Fibroblast of mammary gland (primary cell): ENCODE results near the gene PTPRE.

ENCODE experiments used
- DNase-seq: peaks from one replicate; pipeline ENCODE4 v3.0.0-alpha.2; 2010; ENCODE audit warnings: low read depth
- H3K4me3 ChIP-seq: 2 replicates; pipeline ENCODE4 v1.5.1; 2011; ENCODE audit warnings: low read depth, mild to moderate bottlenecking, low read length, moderate library complexity; ENCODE audit not compliant: control insufficient read depth
- CTCF ChIP-seq: conservative IDR thresholded peaks from 2 replicates; pipeline ENCODE4 v1.5.1; 2011; ENCODE audit warnings: low read depth, low read length, inconsistent platforms; ENCODE audit not compliant: control insufficient read depth, insufficient read depth

Gene PTPRE

GRCh38 chr10:128072941-128073645 is 166.2 kb downstream of the PTPRE start:
- no peak for TF ChIP-seq CTCF
- no peak overlapping the region for H3K4me3 ChIP-seq
- DNase-seq: no peak

- no peak for TF ChIP-seq CTCF
- DNase-seq: no peak
- H3K4me3 ChIP-seq: no peak overlapping the region
Measured at GRCh38 chr10:128073890-128074289, 167.0 kb downstream of the PTPRE start.

DNA sequence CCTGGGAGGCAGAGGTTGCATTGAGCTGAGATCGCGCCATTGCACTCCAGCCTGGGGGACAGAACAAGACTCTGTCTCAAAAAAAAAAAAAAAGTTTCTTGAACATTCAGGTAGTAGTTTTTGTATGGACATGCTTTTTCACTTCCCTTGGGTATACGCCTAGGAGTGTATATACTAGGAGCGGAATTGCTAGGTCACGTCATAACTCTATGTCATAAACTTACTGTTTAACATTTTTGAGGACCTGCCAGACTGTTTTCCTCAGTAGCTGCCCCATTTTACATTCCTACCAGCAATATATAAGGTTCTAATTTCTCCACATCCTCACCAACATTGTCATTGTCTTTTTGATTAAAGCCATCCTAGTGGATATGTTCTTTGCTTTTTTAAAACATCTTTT is 167.7 kb downstream of the PTPRE start:
- H3K4me3 ChIP-seq: no peak overlapping the region
- DNase-seq: no peak
- no peak for TF ChIP-seq CTCF

DNA sequence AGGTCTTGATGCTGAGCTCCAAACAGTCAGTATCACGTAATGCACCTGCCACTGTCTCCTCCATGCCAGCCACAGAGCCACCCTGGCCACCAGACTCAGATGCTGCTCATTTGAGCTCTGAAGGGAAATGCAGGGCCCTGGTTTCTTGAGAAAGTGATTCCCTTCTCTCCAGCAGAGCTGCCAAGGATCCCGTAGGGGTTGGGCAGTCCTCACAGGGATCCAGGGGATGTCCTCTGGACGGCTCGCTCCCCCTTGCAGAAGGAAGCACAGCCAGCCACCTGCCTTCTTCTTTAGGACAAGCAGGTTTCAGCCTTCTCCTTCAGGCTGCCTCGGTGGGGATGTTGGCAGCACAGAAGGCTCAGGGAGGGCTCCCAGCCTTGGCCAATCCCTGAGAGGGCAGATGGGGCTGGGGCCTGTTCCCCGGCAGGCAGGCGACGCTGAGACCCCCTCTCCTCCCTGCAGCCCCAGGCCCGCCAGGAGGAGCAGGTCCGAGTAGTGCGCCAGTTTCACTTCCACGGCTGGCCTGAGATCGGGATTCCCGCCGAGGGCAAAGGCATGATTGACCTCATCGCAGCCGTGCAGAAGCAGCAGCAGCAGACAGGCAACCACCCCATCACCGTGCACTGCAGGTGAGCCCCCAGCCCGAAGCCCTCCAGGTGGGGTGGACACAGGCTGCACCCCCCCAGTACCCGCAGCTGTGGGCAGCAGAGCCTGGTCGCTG is 170.4 kb downstream of the PTPRE start:
- no peak for TF ChIP-seq CTCF
- no peak for DNase-seq
- H3K4me3 ChIP-seq: no peak overlapping the region

DNA sequence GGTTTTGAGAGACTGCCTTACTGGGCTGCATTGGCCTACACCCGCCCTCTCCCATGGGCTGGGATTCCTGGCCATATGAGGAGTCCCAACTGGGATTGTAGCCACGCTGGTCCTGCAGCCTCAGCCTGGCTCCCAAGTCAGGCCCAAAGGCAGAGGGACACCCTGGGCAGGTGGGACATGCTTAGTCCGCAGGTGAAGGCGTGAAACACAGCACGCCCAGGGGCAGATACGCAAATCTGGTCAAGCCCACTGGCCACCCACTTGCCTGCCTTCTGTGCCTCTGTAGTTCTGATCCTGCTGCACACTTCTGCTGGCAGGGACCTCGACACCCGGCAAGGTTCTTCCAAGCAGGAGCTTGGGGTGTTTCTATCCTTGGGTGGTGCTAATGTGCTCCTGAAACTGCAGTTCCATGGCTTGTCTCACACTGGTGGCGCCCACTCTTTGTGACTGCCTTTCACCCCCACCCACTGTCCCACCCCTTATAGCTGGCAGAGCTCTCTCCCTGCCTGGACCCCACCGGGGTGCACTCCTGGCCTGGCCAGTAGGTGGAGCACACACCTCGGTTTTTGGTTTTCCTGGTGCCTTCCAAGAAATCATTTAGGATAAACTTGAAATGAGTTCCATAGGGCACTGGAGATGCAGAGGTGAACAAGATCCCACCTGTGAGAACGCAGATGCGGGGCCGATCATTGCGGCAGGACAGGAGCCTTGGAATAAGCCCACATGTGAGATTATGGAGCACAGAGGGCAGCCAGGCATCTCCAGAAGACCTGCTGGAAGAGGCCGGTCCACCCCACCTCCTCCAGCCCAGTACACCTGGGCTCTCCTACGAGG is 171.4 kb downstream of the PTPRE start:
- TF ChIP-seq CTCF: peak; percentile 80
- no peak overlapping the region for H3K4me3 ChIP-seq
- peak; percentile 51 for DNase-seq

DNA sequence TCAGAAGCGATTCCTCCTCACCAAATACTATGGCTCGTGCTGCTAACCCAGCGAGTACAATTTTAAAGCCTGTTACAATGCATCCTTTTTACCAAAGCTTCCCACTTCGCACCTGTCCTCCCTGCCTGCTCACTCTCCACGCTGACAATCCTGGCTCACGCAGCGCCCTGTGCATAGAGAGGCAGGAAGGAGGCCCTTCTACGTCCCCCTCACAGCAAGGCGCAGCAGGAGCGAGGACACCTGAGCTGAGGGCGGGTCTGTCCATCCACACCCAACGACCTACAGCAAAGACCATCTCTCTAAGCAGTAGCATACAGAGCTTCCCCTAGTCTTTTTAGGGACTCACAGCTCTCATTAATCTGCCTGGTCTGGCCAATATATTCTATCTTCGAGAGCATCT is 173.3 kb downstream of the PTPRE start:
- no peak for TF ChIP-seq CTCF
- H3K4me3 ChIP-seq: no peak overlapping the region
- DNase-seq: no peak
